GM19328 (cell line): ENCODE data around the gene SSBP3.

Experiments used
- ATAC-seq: cut with Tn5 transposase; IDR thresholded peaks from one replicate; pipeline ENCODE4 v1.9.1; 2021; ENCODE audit warnings: mild to moderate bottlenecking, moderate library complexity; ENCODE audit not compliant: unreplicated experiment

The SSBP3 gene

GRCh38 chr1:54375298-54375697 lies 30.9 kb downstream of the SSBP3 start:
- ATAC-seq: no peak

GRCh38 chr1:54374766-54375165 lies 31.4 kb downstream of the SSBP3 start:
- ATAC-seq: no peak

GRCh38 chr1:54372978-54373377 lies 33.2 kb downstream of the SSBP3 start:
- ATAC-seq: no peak

- ATAC-seq: no peak
These were observed 34.3 kb downstream of the SSBP3 start for GRCh38 chr1:54371942-54372275.

GRCh38 chr1:54371038-54371941 lies 34.9 kb downstream of the SSBP3 start:
- no peak for ATAC-seq

GRCh38 chr1:54370287-54370989 lies 35.8 kb downstream of the SSBP3 start:
- ATAC-seq: no peak

- no peak for ATAC-seq
These were observed 38.6 kb downstream of the SSBP3 start for GRCh38 chr1:54367613-54368012.

- ATAC-seq: no peak
These were observed 40.3 kb downstream of the SSBP3 start for GRCh38 chr1:54365847-54366246.

GRCh38 chr1:54365398-54365797 lies 40.8 kb downstream of the SSBP3 start:
- no peak for ATAC-seq

GRCh38 chr1:54364995-54365394 lies 41.2 kb downstream of the SSBP3 start:
- ATAC-seq: no peak

- no peak for ATAC-seq
These were observed 41.6 kb downstream of the SSBP3 start for GRCh38 chr1:54364582-54364981.

GRCh38 chr1:54363925-54364324 lies 42.3 kb downstream of the SSBP3 start:
- ATAC-seq: no peak

GRCh38 chr1:54362881-54363340 lies 43.3 kb downstream of the SSBP3 start:
- no peak for ATAC-seq

GRCh38 chr1:54361342-54361741 lies 44.9 kb downstream of the SSBP3 start:
- ATAC-seq: no peak

GRCh38 chr1:54360165-54361005 lies 45.8 kb downstream of the SSBP3 start:
- ATAC-seq: no peak

GRCh38 chr1:54359393-54360162 lies 46.6 kb downstream of the SSBP3 start:
- no peak for ATAC-seq

GRCh38 chr1:54358503-54359168 lies 47.6 kb downstream of the SSBP3 start:
- no peak for ATAC-seq

- no peak for ATAC-seq
These were observed 48.2 kb downstream of the SSBP3 start for GRCh38 chr1:54357967-54358366.

GRCh38 chr1:54356680-54357147 lies 49.5 kb downstream of the SSBP3 start:
- no peak for ATAC-seq
